Activated CD8-positive, alpha-beta memory T cell treated with anti-CD3 and anti-CD28 coated beads, Interleukin-2, amount 50 U/mL, for 24 hours (primary cell): ENCODE data around the gene MBTPS2.
"Not testable (repeated sequence)": the region's sequence is repeated elsewhere in the genome, so short reads cannot be mapped to it uniquely, and the experiment has no call there.

Experiments
- DNase-seq: peaks from one replicate; pipeline ENCODE4 v3.0.0-alpha.2; 2020; ENCODE audit errors: extremely low read depth

The MBTPS2 gene

GRCh38 chrX:21839334-21840192, at the start of gene MBTPS2:
MBTPS2 (plus strand) TSS chrX:21839617; CDS start chrX:21839735, 118 bp downstream.
- DNase-seq, result peak; percentile 53

DNA sequence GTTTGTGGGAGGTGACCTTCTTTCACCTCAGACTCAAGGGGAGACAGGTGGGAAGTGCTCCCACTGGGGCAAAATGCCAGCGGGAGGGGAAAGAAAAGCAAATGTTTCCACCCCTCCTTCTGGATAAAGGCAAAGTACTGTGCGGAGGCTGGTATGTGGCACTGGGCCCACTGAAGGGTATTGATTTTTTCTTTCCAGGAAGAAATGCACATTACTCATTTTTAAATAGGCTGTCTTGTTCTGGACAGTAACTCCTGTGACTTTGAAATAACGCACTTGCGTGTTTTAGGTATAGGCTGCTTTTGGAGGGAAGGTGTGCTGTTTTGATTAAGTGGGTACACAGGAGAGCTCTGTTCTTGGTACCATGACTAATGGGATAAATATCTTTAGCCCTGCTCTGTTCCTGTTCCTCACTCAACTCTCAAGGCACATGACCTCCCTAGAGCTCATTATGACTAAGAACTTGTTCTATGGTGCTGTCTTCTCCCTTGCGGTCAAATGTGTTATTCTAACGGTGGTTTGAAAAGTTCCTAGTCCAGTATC, 40.7 kb upstream of the MBTPS2 start:
- DNase-seq, result no peak

GRCh38 chrX:21799767-21800166, 39.6 kb upstream of the MBTPS2 start:
- no peak for DNase-seq

DNA sequence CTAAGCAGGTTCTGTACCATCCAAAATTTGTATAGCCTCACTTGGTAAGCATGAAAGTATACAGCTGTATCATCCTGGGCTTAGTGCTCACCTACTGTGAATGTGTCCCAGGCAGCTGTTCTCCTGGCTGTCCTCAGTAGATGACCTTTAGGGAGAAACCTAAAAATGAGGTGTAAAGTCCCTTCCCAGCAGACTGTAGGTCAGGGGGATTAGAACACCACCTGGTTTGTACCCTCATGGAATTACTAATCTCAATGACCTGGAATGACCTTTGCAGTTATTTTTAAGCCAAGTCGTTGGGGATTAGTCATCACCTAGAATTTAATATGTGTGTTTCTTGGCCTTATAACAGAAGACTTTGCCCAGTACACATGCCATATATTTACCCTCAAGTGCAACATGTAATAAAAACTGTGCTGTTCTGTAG, 39.1 kb upstream of the MBTPS2 start:
- no peak for DNase-seq

GRCh38 chrX:21802054-21802670, 37.3 kb upstream of the MBTPS2 start:
- DNase-seq, result no peak

DNA sequence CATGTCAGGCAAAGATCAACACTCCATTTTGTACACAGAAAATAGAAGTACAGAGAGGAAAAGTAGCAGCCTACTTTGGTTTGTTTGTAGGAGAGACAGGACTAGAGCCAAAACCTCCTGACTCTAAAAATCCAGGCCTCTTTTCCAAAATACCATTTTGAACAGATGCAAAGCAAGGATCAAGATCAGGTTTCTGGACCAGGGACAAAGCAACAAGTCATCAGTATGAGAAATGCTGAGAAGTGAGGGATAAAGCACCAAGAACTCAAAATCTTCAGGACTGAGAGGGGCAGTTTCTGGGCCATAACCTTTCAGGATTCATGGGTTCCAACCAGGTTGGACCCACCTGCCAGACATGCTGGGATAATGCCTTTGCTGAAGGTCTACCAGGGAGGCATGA, 36.6 kb upstream of the MBTPS2 start:
- DNase-seq, result no peak

GRCh38 chrX:21806691-21807090, 32.7 kb upstream of the MBTPS2 start:
- DNase-seq, result no peak

- no peak for DNase-seq
Measured at GRCh38 chrX:21811832-21812231, 27.6 kb upstream of the MBTPS2 start.

DNA sequence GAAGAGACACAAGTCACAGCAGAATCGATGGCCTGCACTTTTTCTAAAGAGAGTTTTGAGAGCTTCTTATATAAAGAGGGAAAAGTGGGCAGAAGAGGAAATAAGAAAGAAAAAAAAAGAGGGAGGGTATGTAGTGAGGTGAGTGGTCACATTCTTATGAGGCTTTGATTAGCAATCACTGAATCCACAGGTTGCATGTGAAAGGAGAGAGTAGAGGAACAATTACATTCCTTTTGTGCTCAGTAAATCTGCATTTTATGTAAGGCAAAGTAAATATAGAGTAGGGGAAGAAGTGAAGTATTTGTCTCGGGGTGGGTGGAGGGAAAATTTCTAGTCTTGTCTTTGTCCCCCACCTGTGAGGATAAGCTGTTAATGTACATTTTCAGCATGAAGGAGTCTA, 26.8 kb upstream of the MBTPS2 start:
- DNase-seq, result no peak

- no peak for DNase-seq
Measured at GRCh38 chrX:21813612-21814368, 25.6 kb upstream of the MBTPS2 start.

GRCh38 chrX:21816136-21816535, 23.3 kb upstream of the MBTPS2 start:
- no peak for DNase-seq

DNA sequence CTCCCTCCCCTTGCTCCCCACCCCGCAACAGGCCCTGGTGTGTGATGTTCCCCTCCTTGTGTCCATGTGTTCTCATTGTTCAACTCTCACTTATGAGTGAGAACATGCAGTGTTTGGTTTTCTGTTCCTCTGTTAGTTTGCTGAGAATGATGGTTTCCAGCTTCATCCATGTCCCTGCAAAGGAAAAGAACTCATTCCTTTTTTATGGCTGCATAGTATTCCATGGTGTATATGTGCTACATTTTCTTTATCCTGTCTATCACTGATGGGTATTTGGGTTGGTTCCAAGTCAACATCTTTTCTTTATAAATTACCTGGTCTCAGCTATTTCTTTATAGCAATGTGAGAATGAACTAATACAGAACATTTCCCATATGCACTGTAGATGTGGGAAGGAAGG, 19.2 kb upstream of the MBTPS2 start:
- not testable (repeated sequence) for DNase-seq

- DNase-seq, result no peak
Measured at GRCh38 chrX:21821875-21822274, 17.5 kb upstream of the MBTPS2 start.

DNA sequence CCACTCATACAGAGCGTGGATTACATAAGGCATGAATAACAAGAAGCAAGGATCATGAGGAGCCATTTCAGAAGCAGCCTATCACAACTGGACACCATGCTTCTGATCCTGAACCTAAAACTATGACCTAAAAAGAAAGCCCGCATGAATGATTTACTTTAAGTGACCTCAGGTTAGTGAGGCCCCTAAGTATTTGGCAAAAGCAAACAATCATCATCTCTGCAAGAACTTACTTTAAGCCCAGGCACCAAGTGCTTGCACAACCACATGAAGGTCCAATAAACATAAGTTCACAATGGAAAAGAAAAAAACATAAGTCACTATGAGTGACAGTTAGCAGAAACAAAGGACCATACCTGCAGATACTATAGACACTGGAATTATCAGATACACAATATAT, 7.9 kb upstream of the MBTPS2 start:
- DNase-seq, result no peak

DNA sequence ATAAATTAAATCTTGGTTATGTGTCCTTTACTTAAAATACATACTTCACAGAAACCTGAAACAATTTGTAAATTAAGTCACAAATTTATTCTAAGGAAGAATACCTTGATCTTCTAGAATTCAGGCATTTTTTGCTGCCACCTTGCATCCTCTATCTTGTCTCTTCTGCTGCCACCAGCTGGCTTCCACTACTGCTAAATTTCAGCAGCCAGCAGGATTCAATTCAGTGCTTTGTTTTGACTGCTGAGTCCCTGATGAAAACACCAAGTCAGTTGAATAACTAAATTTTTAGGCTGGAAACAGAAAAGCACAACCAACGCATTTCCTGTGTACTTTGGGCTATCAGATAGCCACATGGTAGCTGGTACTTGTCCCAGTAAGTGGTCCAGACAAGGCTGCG, 2.4 kb upstream of the MBTPS2 start:
- no peak for DNase-seq

- DNase-seq, result no peak
Measured at GRCh38 chrX:21838937-21839333, 482 bp upstream of the MBTPS2 start.

DNA sequence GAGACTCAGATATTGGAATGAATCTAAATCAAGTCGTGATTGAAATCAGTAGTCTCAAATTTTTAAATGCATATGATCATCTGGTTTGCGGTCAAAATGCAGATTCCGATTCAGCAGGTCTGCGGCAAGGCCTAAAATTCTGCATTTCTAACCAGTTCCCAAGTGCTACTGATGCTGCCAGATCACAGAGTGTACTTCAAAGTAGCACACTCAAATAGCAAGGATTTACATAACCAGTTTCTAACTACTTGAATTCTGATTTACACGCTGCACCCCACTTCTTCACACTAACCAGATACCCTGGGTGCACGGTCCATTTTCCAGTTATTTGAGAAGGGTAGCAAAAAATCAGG, 752 bp downstream of the MBTPS2 start:
- DNase-seq, result no peak

GRCh38 chrX:21843179-21843578, 3.8 kb downstream of the MBTPS2 start:
- no peak for DNase-seq

- DNase-seq, result no peak
Measured at GRCh38 chrX:21845096-21845495, 5.7 kb downstream of the MBTPS2 start.

- DNase-seq, result no peak
Measured at GRCh38 chrX:21847342-21847741, 7.9 kb downstream of the MBTPS2 start.

GRCh38 chrX:21853578-21853977, 14.2 kb downstream of the MBTPS2 start:
- DNase-seq, result no peak

- DNase-seq, result no peak
Measured at GRCh38 chrX:21855937-21856415, 16.6 kb downstream of the MBTPS2 start, which contains the start of gene YY2. YY2 (plus strand) TSS chrX:21855987; CDS start chrX:21856485, 498 bp downstream.
